ENCODE measurements around the gene VAPA.

VAPA gene

DNA sequence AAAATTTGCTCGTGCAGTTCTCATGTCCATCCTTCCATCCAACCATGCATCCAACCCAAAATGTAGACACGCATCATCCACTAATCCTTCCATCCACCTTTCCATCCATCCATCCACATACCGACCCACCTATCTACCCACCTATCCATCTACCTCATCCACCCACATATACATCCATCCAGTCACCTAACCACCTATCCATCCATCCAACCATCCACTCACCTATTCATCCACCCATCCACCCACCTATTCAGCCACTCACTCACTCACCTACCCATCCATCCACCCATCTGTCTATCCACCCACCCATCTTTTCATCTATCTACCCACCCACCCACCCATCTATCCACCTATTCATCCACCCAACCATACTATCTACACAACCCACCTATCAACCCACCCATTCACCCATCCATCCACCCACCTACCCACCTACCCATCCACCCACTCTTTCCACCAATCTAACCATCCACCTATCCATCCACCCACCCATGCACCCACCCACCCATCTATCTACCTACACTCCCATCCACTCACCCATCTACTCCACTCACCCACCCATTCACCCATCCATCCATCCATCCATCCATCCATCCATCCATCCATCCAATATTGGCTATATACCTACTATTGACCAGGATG lies 94.3 kb downstream of the VAPA start:
- DNase-seq = no peak

All from activated CD4-positive, CD25-positive, alpha-beta regulatory T cell treated with anti-CD3 and anti-CD28 coated beads, Interleukin-2, amount 50 U/mL, for 72 hours (primary cell).